GM18508 (cell line): ENCODE measurements around the gene ZC2HC1B.
"Not testable (repeated sequence)": the region's sequence is repeated elsewhere in the genome, so short reads cannot be mapped to it uniquely, and the experiment has no call there.

Experiments
- ATAC-seq: cut with Tn5 transposase; IDR thresholded peaks from one replicate; pipeline ENCODE4 v1.9.1; 2021; ENCODE audit warnings: moderate number of reproducible peaks; ENCODE audit not compliant: insufficient read depth, unreplicated experiment

Gene ZC2HC1B

DNA sequence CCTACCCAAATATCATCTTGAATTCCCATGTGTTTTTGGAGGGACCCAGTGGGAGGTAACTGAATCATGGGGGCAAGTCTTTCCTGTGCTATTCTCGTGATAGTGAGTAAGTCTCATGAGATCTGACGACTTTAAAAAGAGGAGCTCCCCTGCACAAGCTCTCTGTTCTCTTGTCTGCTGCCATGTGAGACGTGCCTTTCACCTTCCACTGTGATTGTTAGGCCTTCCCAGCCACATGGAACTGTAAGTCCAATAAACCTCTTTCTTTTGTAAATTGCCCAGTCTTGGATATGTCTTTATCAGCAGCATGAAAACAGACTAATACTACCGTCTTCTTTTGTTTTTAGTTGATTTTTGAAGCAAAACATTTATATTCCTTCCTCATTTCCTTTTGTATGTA is 52.8 kb downstream of the ZC2HC1B start:
- not testable (repeated sequence) for ATAC-seq

DNA sequence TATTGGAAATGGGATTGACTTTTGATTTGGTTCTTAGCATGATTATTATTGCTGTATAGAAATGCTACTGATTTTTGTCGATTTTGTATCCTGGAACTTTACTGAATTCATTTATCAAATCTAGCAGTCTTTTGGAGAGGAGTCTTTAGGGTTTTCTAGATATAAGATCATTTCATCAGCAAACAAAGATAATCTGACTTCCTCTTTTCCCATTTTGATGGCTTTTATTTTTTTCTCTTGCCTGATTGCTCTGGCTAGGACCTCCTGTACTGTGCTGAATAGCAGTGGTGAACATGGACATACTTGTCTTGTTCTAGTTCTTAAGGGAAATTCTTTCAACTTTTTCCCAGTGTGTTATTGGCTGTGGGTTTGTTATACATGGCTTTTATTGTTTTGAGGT is 64.6 kb downstream of the ZC2HC1B start:
- ATAC-seq, result no peak

- ATAC-seq, result no peak
Observed at GRCh38 chr6:143929975-143930374, 65.7 kb downstream of the ZC2HC1B start.

DNA sequence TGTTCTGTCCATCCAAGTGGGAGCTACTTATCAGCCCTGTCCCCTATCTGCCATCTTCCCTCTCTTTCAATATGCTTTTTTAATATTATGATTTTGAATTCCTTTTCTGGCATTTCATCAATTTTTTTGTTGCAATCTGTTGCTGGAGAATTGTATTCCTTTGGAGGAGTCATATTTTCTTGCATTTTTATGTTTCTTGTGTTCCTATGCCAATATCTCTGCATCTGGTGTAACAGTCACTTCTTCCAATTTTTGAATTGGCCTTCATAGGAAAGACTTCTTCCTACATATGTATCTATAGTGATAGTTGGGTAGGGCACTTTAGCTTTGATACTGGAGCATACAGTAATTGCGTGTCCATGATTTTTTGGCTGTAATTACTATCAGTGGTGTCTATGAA is 70.1 kb downstream of the ZC2HC1B start:
- no peak for ATAC-seq

DNA sequence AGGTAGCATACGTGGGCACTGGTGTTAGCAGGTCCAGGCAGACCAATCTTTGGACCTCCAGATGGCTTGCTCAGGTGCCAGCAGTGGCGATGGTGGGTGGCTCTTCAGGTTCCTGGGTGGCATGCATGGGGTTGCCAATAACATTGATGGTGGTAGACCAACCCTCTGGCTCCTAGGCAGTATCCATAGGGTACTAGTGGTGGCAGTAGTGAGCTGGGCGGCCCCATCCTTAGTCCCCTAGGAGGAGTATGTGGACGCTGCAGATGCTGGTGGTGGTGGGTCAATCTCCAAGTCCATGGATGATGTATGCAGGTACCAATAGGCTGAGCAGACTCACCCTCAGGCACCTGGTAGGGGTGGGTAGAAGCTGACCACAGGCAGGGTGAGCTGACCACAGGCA is 70.6 kb downstream of the ZC2HC1B start:
- ATAC-seq, result no peak

DNA sequence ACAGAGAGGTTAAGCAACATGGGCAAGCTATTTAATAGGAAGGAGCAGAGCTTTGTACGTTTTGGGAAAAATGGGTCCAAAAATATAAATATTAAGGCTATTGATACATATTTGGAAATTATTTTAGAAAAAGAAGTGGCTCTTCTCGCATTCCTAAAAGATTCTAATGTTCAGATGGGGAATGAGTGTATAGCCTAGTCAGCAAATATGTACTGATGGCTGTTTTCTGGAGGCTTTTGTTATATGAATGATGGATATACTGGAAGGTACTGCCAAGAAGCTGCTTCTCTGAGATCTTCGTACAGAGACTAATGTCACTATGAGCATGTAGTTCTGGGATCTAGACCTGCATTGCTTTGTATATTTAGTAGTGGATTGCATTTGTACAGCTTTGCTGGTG is 72.1 kb downstream of the ZC2HC1B start:
- ATAC-seq, result no peak

- ATAC-seq, result no peak
Observed at GRCh38 chr6:143936778-143937667, 72.7 kb downstream of the ZC2HC1B start.

DNA sequence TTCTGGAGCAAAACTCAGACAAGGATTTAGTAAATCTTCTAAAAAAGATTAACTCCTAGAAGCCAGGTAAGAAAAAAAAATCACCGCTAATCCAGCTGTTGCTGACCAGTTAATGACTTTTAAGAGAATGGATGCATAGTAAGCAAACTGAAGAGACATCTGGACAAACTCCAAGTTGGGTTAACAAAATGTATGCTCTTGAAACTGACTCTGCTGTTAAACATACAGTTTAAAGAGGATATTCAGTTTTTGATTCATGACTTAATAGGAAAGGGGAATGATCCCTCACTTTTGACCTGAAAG is 73.3 kb downstream of the ZC2HC1B start:
- ATAC-seq, result no peak

DNA sequence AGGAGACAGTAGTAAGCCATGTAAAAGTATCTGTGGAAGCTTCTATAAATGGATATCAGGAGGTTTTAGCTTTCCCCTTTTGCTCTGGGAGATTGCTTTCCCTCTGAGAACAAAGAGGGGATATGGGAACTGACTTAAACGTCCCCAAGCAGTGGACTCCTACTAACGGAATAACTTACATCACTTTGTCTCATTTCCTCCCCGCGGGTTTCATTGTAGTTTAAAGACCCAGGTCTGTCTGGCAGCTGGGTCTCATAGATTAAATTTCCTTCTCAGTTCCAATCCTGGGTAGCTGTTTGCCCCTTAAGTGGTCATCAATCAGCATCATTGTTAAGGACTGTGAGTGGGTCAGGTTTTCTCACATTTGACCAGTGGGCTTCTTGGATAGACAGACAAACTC is 75.1 kb downstream of the ZC2HC1B start:
- no peak for ATAC-seq

DNA sequence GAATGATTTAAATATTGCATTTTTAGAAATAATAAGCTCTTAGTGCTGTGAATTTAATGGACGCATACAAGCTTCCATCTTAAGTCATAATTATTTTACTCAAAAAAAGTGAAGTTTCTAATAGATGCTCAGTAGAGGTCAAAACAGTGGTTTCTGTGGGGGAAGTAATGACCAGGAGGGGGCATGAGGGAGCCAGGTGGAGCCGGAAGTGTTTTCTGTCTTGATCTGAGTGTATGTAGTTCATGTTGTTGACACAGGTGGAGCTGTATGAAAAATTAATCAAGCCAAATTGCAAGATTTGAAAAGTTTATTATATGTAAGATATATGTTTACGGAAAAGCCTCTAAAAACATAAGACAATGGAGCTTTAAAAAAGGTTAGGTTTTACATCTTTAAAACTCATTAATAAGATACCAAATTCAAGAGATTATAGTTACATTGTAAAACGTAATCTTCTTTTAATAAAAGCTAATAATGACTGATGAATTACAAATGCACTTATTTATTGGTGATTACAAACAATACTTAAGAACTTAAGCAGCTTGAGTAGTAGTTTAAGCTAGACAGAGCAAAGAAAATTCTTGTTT is 75.8 kb downstream of the ZC2HC1B start:
- ATAC-seq, result peak; percentile 72

DNA sequence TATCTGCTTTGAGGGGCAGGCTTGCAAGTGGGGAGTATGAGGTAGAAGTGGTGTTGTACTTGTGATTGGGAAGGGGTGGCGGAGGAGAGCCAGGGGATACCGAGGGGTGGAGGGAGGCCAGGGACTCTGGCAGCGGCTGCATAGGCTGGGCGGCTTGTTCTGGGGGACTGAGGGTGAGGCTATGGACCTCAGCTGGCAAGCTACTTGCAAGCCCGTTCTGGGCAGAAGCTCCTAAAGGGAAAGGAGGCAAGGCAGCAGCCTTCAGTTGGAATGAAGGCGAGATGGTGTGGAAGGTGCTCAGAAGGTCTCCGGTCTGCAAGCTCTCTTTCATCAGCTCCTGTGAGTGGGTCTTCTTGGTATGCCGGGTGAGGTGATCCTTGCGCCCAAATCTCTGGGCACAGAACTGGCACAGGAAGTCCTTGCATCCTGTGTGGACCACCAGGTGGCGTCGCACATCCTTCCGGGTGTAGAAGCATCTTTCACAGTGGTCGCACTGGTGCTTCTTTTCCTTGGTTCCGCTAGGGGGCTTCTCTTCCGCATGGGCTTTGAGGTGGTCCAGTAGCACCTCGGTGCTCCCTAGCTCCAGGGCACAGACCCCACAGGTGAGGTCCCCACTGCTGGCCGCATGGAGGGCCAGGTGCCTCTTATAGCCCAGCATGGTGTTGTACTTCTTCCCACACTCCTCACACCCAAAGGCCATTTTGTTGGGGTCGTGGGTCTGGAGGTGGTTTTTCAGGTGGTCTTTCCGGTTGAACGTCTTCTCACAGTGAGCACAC is 77.8 kb downstream of the ZC2HC1B start:
- no peak for ATAC-seq

- ATAC-seq, result no peak
Observed at GRCh38 chr6:143948208-143948607, 83.9 kb downstream of the ZC2HC1B start.

DNA sequence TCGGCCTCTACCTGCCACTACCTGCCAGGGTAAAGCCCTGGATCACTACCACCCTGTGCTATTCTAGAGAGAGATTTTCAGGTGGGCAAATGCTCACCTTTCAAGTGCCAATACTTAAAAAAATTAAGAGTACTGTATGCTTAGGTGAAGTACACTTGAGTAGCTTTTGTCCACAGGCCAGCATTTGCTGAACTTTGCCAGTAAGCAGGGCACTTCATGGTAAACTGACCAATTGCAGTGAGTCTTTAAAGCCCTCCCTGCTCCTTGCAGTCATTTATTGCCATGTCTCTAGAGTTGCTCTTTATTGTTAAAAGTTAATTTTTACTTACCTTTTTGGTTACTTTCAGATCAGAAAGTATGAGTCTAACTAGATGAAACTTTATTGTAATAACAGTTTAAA is 85.3 kb downstream of the ZC2HC1B start:
- no peak for ATAC-seq

GRCh38 chr6:143949962-143950361 is 85.7 kb downstream of the ZC2HC1B start:
- no peak for ATAC-seq

DNA sequence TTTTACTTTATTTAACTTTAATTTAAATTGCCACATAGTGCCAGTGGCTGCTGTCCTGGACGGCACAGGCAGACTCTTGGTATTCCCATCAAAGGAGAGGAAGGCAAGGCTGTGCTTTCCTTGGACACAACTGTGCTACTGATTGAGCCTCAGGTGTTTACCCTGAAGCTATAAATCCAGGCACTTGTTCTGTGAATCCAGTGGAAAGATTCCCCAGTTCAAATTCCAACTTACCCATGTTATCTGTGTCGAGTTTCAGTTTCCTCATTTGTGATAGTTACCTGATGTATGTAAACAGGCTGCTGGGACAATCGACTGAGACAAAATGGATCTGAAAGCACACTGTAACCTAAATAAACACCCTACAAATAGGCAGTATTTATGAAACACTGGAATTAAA is 86.6 kb downstream of the ZC2HC1B start:
- no peak for ATAC-seq

GRCh38 chr6:143952060-143952778 is 87.9 kb downstream of the ZC2HC1B start:
- ATAC-seq, result no peak

DNA sequence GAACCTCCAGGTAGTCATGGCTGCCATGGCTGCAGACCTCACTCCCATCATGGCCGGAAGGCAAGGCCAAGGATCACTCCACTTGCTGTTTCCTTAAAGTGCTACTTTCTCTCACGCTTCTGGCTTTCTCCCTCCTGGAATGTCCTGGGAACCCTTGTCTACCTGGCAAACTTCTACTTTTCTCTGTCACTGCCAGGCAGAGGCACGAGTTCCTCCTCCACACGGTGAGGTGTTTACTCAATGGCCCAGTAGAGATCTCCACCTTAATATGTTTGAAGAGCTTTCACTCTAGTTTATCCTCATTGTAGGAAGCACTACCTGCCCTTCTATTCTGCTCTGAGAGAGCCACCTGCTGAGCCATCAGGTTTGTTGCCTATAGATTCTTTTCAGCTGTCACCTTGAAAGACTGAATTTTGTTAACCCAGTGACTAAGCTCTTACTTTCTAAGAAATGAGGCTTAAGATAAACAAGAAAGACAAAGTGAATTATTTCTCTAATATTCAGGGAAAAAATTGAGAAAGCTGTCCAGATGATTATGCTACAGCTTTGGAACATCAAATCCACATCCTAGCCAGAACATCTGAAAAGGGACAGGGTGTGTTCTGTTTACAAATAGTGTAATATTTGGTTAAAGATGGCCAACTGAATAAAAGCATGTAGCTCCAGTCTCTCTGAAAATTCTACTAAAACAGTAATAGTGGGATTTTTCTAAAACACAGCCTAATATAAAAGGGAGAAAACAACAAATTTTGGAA is 88.8 kb downstream of the ZC2HC1B start:
- no peak for ATAC-seq

GRCh38 chr6:143953922-143954321 is 89.6 kb downstream of the ZC2HC1B start:
- ATAC-seq, result no peak

- no peak for ATAC-seq
Observed at GRCh38 chr6:143955971-143956370, 91.7 kb downstream of the ZC2HC1B start.

DNA sequence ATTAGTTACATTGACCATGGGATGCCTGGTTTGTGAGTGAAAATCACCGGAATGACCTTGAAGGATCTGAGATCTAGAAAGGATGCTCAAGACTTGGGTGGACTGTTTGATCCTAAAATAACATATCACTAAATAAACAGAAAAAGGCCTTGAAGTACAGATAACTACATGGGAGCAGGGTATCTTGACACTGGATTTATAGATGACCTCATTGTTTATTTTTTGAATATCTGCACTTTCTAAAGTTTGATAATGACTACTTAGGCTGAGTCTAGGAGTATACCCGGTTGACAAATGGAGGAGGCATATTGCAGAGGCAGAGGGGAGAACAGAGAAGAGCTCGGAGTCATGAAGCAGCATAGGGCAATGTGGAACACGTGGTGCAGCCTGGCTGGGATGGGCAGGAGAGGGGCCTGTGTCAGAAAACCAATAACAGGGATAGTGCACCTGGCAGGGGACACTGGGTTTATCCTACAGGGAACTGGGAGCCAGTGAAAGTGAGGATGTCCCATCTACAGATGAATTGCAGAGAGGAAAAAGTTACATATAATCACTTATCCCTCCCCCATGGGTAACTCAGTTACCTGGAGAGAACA is 93.5 kb downstream of the ZC2HC1B start:
- ATAC-seq, result no peak
